Prostate gland (tissue), 2 donors: Measurements from ENCODE around the gene CIAPIN1.

Experiments used
- POLR2A ChIP-seq: fragments of 450-650 bp; IDR thresholded peaks from one replicate; pipeline ENCODE4 v1.6.1; 2016; ENCODE audit warnings: antibody characterized with exemption, mild to moderate bottlenecking
- TF ChIP-seq, protein P1 (sequence below), 4 experiments: fragments of 200-600 bp in 2 of 4; fragments of 450-650 bp in 2 of 4; sonication (generic) in 2 of 4; IDR thresholded peaks; 1 replicate in 3 of 4; 2 replicates in 1 of 4; pipeline ENCODE4 v1.5.1; 2016 to 2019; ENCODE audit warnings: antibody characterized with exemption in 4 of 4, mild to moderate bottlenecking in 2 of 4, moderate library complexity in 2 of 4

DNA sequence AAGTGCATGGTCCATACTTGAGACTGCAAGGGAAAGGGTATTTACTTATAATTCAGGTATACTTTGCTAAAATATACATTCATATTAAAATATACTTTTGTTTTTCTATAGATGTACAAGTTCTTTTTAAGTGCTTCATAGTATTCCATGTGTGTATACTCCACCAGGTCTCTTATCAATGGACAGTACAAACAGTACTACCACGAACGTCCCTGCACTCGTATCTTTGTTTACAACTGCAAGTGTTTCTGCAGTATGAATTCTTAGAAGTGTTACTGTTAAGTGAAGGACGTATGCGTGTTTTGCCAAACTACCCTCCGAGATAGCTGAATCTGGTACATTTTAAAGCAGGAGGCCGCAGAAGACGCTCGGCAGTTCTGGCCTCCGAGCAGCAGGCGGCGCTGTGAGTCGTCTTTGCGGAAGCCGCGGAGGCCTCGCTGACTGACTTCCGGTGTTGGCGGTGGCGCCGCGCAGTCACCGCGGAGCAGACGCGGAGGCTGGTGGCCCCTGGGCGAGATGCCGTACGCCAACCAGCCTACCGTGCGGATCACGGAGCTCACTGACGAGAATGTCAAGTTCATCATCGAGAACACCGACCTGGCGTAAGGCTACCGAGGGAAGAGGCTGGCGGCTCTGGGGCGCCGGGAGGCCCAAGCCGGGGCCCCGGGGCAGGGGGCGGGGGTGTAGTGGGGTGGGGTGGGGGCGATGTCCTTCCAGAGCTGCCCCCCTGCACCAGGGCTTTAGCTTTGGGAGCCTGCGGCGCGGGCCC is 15.2 kb upstream of the CIAPIN1 start, which contains the start of gene POLR2C:
- TF ChIP-seq, protein P1, sequence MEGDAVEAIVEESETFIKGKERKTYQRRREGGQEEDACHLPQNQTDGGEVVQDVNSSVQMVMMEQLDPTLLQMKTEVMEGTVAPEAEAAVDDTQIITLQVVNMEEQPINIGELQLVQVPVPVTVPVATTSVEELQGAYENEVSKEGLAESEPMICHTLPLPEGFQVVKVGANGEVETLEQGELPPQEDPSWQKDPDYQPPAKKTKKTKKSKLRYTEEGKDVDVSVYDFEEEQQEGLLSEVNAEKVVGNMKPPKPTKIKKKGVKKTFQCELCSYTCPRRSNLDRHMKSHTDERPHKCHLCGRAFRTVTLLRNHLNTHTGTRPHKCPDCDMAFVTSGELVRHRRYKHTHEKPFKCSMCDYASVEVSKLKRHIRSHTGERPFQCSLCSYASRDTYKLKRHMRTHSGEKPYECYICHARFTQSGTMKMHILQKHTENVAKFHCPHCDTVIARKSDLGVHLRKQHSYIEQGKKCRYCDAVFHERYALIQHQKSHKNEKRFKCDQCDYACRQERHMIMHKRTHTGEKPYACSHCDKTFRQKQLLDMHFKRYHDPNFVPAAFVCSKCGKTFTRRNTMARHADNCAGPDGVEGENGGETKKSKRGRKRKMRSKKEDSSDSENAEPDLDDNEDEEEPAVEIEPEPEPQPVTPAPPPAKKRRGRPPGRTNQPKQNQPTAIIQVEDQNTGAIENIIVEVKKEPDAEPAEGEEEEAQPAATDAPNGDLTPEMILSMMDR (IDR thresholded peaks at IDR 0.05), result peak; percentile 71 to 97 (median 94)
- TF ChIP-seq POLR2A, result peak; percentile 65
